ENCODE data around the gene PXYLP1.

The PXYLP1 gene

DNA sequence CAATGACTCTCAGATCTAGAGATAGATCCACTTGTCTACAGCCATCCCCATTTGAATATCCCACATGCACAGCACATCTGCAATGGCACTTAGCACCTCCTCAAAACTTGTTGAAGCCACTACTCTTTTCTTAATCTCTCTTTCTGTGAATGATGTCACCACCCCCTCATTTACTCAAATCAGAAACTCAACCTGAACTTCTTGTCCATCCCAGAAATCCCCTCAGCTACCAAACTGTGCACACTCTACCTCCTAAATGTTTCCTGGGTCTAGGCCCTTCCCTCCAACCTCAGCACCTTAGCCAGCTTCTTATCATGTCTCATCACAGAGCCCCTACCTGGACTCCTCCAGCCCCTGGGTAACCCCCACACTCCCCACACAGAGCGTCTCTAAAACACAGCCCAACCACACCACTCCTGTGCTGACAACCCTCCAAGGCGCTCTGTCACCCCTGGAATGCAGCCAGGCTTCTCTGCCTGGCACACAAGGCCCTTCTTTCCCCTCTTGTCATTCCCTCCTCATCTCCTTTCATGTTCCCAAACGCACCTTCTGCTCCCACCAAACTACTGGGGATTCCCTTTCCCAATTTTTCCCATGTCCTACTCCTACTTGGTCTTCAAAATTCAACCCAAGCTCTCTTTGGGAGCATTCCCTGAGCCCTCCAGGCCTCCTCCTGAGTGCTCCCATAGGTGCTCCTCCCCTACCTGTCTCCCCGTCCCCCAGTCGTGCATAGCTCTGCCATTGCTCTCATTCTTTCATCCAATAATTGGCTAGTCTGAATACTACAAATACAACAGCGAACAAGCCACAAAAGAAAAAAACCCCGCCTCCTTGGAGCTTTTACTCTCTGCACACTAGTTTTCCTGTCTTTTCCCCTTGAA, 96.9 kb downstream of the PXYLP1 start:
- no peak for DNase-seq (ENCODE audit: low read depth)

GRCh38 chr3:141330235-141330634, 98.6 kb downstream of the PXYLP1 start:
- no peak for DNase-seq (ENCODE audit: low read depth)

DNA sequence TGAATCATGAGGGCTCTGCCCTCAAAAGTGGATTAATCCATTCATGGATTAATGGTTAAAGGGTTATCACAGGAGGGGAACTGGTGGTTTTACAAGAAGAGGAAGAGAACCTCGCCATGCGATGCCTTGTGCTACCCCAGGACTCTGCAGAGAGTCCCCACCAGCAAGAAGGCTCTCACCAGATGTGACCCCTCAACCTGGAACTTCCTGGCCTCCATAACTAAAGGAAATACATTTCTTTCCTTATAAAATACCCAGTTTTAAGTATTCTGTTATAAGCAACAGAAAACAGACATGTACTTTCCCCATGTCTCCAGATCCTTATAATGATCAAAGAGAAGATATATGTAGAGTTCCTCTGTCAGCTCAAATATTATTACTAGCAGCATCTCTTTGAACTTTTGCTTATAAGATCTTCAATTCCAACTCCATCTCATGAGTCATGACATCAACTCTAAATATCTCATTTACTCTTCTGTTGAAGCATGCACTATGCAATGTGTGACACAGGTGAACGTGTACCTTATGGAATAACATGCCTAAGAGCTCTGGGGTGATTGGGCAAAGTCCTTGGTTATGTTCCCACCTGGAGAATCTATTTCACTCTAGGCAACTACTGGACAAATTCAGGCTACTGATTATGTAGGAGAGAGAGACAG, 99.2 kb downstream of the PXYLP1 start:
- no peak for DNase-seq (ENCODE audit: low read depth)

DNA sequence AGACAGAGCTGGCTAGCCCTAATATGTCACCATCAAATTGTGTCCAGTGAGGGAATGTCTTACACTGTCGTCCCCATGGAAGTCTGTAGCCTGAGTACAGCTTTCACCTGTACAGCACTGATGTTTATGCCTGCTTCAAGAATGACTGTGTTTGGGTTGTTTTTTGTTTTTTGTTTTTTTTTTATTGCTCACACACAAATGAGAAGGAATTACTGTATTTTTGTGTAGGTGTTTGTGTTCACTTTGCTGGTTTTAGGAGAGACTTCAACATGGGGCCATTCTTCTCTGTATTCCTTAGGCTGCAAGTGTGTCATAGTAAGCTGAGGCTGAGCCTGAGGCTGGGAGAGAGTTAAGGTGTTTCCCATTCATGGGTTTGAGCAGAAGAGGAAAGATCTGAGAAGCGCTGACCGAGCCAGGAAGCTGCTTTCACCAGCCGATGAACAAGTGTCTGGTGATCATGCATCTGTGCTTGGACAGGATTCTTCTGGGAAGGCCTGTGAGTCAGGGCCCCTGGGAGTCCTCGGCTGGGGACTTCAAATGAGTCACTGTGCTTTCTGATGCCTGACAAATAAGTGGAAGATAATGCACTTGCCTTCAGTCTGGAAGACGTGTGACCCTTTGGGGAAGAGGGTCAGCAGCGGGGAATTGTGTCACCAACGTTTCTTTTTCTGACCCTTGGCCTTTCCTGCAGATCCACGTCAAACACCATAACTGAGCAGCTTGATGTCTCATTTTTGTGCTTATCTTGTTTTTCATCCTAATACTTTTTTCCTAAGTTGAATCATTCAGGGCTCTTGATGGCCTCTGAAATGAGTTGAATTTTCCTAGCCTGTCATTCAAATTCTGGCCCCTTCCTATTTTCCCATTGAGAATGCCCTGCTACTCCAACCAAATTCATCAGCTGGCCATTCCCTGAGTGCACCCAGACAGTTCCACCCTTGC, 100.0 kb downstream of the PXYLP1 start:
- DNase-seq (ENCODE audit: low read depth) = no peak

DNA sequence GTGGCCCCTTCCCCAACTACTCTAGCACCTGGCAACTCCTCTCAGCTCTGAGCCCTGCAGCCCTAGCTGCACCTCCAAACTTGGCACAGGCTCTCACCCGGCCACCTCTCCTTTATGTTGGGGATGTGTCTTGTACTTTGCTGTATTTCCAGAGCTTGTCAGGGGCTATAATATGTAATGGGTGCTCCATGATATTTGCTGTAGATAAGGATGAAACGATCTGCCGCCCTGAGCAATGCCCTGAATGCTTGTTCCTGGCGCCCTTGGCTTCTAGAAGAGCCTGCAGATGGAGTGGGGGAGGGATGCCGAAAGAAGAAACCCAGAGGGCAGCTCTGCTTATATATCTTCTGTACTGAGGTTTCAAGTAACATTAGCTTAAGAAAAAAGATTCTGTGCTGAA, 100.8 kb downstream of the PXYLP1 start:
- no peak for DNase-seq (ENCODE audit: low read depth)

- no peak for DNase-seq (ENCODE audit: low read depth)
Measured at GRCh38 chr3:141333836-141334626, 102.4 kb downstream of the PXYLP1 start.

- DNase-seq (ENCODE audit: low read depth) = no peak
Measured at GRCh38 chr3:141334627-141335250, 103.1 kb downstream of the PXYLP1 start.

- DNase-seq (ENCODE audit: low read depth) = no peak
Measured at GRCh38 chr3:141335531-141336061, 104.0 kb downstream of the PXYLP1 start.

DNA sequence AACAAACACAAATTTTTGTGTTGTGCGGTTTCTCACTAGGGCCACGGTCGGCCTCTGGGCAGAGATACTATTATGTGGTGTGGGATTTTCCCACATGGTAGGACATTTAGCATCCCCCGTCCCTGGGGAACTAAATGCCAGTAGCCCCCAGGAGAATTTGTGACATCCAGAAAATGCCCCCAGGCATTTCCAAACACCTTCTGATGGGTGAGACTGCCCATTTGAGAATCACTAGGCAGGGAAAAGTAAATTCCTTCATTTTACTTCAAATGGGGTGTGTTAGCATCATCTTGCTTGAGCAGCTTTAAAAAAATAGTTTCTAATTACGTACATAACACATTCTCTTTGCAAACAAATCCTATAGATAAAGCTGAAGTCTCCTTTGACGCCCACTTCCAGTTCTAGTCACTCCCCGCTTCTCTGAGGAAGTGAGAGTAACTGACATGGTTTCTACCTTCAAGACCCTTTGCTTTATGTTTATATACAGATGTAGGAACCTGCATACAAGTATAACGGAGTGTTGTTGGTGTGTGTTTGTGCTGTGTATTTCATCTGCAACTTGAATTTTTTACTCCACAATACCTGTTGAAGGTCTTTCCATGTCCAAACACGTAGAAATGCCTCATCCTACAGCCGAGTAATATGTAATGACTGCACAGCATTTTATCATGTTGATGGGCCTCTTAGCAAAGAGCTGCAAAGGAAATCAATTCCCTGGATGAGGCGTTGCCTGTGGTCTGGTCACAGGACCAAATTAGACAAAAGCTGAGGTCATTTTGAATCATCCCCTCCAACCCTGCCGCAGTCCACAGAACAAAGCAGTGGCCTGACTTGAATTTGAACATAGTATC, 105.3 kb downstream of the PXYLP1 start:
- no peak for DNase-seq (ENCODE audit: low read depth)

GRCh38 chr3:141337523-141337854, 105.9 kb downstream of the PXYLP1 start:
- no peak for DNase-seq (ENCODE audit: low read depth)

DNA sequence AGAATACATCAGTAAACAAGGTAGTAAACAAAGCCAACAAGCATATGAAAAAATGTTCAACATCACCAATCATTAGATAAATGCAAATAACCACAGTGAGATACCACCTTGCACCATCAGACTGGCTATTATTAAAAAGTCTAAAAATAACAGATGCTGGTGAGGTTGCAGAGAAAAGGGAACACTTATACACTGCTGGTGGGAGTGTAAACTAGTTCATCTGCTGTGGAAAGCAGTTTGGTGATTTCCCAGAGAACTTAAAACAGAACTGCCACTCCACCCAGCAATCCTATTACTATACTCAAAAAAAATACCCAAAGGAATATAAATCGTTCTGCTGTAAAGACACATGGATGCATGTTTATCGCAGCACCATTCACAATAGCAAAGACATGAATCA, 106.4 kb downstream of the PXYLP1 start:
- no peak for DNase-seq (ENCODE audit: low read depth)

DNA sequence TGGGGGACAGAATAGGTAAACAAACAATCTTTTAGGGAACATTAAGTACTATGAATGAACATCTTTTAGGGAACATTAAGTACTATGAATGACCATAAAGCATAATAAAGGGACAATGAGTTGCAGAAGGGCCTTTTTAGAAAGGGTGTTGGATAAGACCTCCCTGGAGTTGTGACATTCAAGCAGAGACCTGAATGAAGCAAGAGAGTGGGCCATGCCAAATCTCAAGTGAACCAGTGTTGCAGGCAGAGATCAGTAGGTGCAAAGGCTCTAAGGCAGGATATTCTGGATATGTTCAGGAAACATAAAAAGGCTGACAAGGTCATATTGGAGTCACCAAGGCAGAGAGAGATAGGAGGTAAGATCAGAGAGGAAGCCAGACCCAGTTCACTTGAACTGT, 107.3 kb downstream of the PXYLP1 start:
- no peak for DNase-seq (ENCODE audit: low read depth)

GRCh38 chr3:141341536-141341935, 109.9 kb downstream of the PXYLP1 start:
- no peak for DNase-seq (ENCODE audit: low read depth)

GRCh38 chr3:141342386-141342785, 110.8 kb downstream of the PXYLP1 start:
- no peak for DNase-seq (ENCODE audit: low read depth)

DNA sequence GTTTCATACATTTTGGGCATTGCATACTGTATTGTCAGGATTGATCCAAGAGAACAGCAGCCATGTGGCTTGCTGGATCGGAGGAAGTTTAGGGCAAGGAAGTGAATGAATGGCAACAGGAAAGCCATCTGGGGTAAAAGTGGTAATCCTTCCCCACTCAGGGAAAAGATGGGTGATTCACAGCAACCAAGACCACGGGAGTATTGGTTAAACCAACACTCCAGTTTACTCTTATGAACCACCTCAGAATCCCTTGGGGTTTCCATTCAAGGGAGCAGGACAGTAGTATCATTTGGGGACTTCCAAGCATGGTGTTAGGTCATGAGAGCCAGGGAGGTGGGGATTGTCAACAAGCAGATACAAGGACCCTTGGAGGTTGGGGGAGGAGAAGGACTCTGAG, 111.5 kb downstream of the PXYLP1 start:
- DNase-seq (ENCODE audit: low read depth) = no peak

DNA sequence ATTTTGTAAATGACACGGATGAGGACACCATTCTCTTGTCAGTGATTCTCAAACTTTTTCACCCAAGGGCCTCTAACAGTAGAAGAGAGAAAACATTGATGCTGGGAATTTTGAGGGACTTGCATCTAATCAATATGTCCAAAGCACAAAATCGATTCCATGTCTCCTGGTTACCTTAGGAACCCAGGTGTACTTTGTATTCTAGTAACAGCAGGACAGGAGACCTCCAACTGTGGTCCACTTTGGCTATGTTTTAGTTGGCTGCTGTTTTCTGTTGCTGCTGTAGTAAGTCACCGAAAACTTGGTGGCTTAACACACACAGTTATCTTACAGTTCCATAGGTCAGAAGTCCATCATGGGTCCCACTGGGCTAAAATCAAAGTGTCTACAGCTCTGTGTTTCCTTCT, 112.2 kb downstream of the PXYLP1 start:
- no peak for DNase-seq (ENCODE audit: low read depth)

All from stimulated activated CD4-positive, alpha-beta T cell treated with anti-CD3 and anti-CD28 coated beads, Interleukin-2, amount 100 ng/mL, for 4 hours (primary cell).